Upper lobe of left lung (tissue), 6 donors: ENCODE data around the gene GCHFR. TPM values are rescaled to one million over a fixed set of nuclear protein-coding genes. Genes with fewer than 3 reads are reported as not detected.

Experiments
- ATAC-seq, 2 donors: fragments of 200-7000 bp; cut with Tn5 transposase; one replicate each; pipeline ENCODE4 v1.9.1; 2022; ENCODE audit warnings: mild to moderate bottlenecking in 2 of 2, moderate library complexity in 2 of 2; ENCODE audit not compliant: low FRiP score in 2 of 2
- DNase-seq, 2 donors: peaks; one replicate each; pipeline ENCODE4 v3.0.0-alpha.2; 2019 to 2020
- H3K27ac ChIP-seq, 4 donors: fragments of 200-600 bp; sonication (generic); one replicate each; pipeline ENCODE4 v1.5.1; 2016 to 2019
- H3K27me3 ChIP-seq, 4 donors: fragments of 200-600 bp; sonication (generic); one replicate each; pipeline ENCODE4 v1.5.1; 2017 to 2019
- H3K36me3 ChIP-seq, 4 donors: fragments of 200-600 bp; sonication (generic); one replicate each; pipeline ENCODE4 v1.5.1; 2016 to 2019
- H3K4me1 ChIP-seq, 4 donors: fragments of 200-600 bp; sonication (generic); one replicate each; pipeline ENCODE4 v1.5.1; 2018 to 2019
- H3K4me3 ChIP-seq, 4 donors: fragments of 200-600 bp; sonication (generic); one replicate each; pipeline ENCODE4 v1.5.1; 2017 to 2019; ENCODE audit warnings: mild to moderate bottlenecking in 2 of 4, moderate library complexity in 1 of 4
- H3K9me3 ChIP-seq, 4 donors: fragments of 200-600 bp; sonication (generic); one replicate each; pipeline ENCODE4 v1.5.1; 2018 to 2019
- CTCF ChIP-seq, 6 experiments: fragments of 450-650 bp in 4 of 6; fragments of 200-600 bp in 2 of 6; sonication (generic) in 2 of 6; IDR thresholded peaks; one replicate each; pipeline ENCODE4 v1.5.1; 2016 to 2019; ENCODE audit warnings: antibody characterized with exemption in 6 of 6
- EP300 ChIP-seq, 4 donors: sonication (generic); formaldehyde crosslinking; IDR thresholded peaks; one replicate each; pipeline ENCODE4 v1.5.1; 2017; ENCODE audit warnings: antibody characterized with exemption in 4 of 4, control low read depth in 2 of 4
- POLR2A ChIP-seq, 4 donors: fragments of 450-650 bp; IDR thresholded peaks; one replicate each; pipeline ENCODE4 v1.5.1; 2016 to 2017; ENCODE audit warnings: antibody characterized with exemption in 4 of 4, mild to moderate bottlenecking in 2 of 4
- POLR2AphosphoS5 ChIP-seq, 2 donors: sonication (generic); formaldehyde crosslinking; IDR thresholded peaks; one replicate each; pipeline ENCODE4 v1.5.1; 2017; ENCODE audit warnings: antibody characterized with exemption in 2 of 2
- WGBS, 2 donors: methylation state at CpG; one replicate each; pipeline ENCODE4 v1.1.5; 2017 to 2018; 5-methylcytosine and 5-hydroxymethylcytosine counted together
- total RNA-seq, 6 donors: library from RNA; depleted of rRNA in 4 of 6; stranded (reverse); fragments of >200 nt in 4 of 6; gene quantifications; one replicate each; pipeline versions ENCODE4 v1.1.0 to v1.2.1, GENCODE V29; 2016 to 2021
- donor health status: DM: no; HTN: no; CAD: no; lungs with moderate emphysema.
- donor health status: DM: no; HTN: yes; CAD: no; lungs with severe emphysema.

Gene GCHFR
- total RNA-seq, 6 donors from 2014 or later: 84.9 to 206 (median 105) TPM

DNA sequence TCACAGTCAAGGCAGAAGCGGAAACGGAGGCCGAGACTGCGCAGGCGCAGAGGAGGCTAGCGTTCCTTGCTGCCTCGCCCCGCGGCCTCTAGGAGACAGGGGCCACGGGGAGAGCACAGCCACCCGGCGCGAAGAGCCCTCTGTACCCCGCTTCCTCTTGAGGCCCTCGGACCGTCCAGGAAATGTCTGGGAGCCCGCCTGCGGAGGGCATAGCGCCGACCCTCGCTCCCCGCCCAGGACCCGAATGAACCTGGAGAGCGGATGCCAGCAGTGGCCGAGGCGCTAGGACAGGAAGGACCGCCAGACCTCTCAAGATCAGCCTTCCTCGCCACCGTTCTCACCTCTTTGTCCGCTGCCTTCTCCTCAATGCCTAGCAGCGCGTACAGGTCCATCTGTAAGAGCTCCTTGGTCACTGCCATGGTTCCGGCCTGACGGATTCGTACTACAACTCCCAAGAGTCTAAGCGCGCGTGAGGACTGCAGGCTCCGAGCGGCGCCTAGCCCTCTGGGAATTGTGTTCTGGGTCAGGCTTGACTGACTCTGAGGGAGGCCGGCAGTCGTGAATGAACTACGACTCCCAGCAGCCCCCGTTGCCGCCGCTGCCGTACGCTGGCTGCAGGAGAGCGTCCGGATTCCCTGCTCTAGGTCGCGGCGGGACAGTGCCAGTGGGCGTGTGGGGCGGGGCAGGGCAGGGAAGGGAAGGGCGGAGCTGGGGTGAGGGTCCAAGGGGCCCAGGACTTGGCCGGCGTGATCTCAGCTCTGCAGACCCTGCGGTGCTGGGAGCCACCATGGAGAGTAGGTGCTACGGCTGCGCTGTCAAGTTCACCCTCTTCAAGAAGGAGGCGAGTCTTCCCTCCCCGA is 43.4 kb downstream of the GCHFR start, which contains the start of the genes DNAJC17 and ZFYVE19:
TSS of gene DNAJC17 (minus strand) at position 446 of the 860 bp plus-strand sequence. CDS start at position 419, 27 bp downstream.
TSS of gene ZFYVE19 (plus strand) at position 62 of the 860 bp plus-strand sequence. CDS start at position 563, 501 bp downstream.
- Histone ChIP-seq H3K27ac (peak within 1 kb of the TSS; percentile 89 to 92 (median 92)), H3K27me3 (no peaks in the 10 kb centered on the region), H3K4me1 (peaks cover 6 to 37% (median 20%) of the 10 kb centered on the region in 4 donors), H3K4me3 (peak within 1 kb of the TSS; percentile 68 to 96 (median 88)), H3K9me3 (no peaks in the 10 kb centered on the region), H3K36me3 (peaks cover 0 to 29% (median 8%) of the 10 kb centered on the region in 4 donors)
- WGBS, 2 donors: 0 to 1% methylated on average over 38 to 59 of the region's 64 CpGs
- peak; percentile 99 to 100 for ATAC-seq
- TF ChIP-seq CTCF (IDR thresholded peaks at IDR 0.05) (peak in 4 of 6 experiments; percentile 25 to 38 (median 36)), POLR2AphosphoS5 (IDR thresholded peaks at IDR 0.05) (peak; percentile 46 to 71), EP300 (IDR thresholded peaks at IDR 0.05) (no peak), POLR2A (IDR thresholded peaks at IDR 0.05) (peak in 2 of 4 donors; percentile 36 to 59)
- peak; percentile 96 to 99 for DNase-seq

DNA sequence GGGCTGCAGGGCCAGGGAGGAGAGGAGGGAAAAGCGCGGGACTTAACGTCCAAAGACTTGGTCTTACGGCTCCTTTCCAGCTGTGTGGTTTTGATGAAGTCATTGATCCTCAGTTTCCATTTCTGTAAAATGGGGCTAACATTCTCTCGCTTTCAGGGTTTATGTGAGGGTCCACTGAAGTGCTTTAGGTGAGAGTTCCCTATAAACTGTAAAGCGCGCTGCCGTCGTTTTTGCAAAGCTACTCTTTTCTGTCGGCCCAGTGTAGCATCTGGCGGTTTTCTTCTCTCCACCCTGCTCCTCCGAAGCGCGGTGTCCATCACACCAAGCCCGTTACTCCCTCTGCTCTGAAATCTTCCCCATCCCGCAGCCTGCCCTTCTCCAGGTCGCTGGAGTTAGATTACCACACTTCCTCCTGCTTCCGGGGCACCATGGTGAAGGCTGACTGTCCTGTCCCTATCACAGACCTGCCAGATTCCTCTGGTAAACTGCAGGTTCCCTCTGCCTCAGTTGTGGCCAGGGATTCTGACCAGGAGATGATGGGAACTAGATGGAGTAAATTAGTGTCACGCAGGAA is 44.1 kb downstream of the GCHFR start:
- peak overlapping the region; percentile 68 to 96 (median 88) for H3K4me3 ChIP-seq
- H3K9me3 ChIP-seq: no peaks in the 10 kb centered on the region
- 13 to 62% methylated on average over 19 of the region's 19 CpGs for WGBS, 2 donors
- TF ChIP-seq CTCF (IDR thresholded peaks at IDR 0.05): no peak
- TF ChIP-seq POLR2AphosphoS5 (IDR thresholded peaks at IDR 0.05): no peak
- TF ChIP-seq POLR2A (IDR thresholded peaks at IDR 0.05): no peak
- no peak for TF ChIP-seq EP300 (IDR thresholded peaks at IDR 0.05)
- H3K4me1 ChIP-seq: peaks cover 6 to 37% (median 20%) of the 10 kb centered on the region in 4 donors
- ATAC-seq: no peak
- no peaks in the 10 kb centered on the region for H3K27me3 ChIP-seq
- no peak for DNase-seq
- peak overlapping the region in 3 of 4 donors; percentile 92 for H3K27ac ChIP-seq
- H3K36me3 ChIP-seq: peaks cover 0 to 30% (median 12%) of the 10 kb centered on the region in 4 donors

GRCh38 chr15:40808861-40809450 is 45.1 kb downstream of the GCHFR start:
- no peak overlapping the region for H3K4me3 ChIP-seq
- H3K4me1 ChIP-seq: peaks cover 6 to 37% (median 20%) of the 10 kb centered on the region in 4 donors
- TF ChIP-seq POLR2AphosphoS5 (IDR thresholded peaks at IDR 0.05) (no peak), EP300 (IDR thresholded peaks at IDR 0.05) (no peak), POLR2A (IDR thresholded peaks at IDR 0.05) (no peak), CTCF (IDR thresholded peaks at IDR 0.05) (no peak)
- ATAC-seq (no peak), DNase-seq (no peak)
- WGBS, 2 donors: 60 to 84% methylated on average over 7 to 8 of the region's 8 CpGs
- no peaks in the 10 kb centered on the region for H3K9me3 ChIP-seq
- H3K27me3 ChIP-seq: no peaks in the 10 kb centered on the region
- peaks cover 0 to 40% (median 17%) of the 10 kb centered on the region in 4 donors for H3K36me3 ChIP-seq
- no peak overlapping the region for H3K27ac ChIP-seq

GRCh38 chr15:40812721-40813425 is 49.0 kb downstream of the GCHFR start:
- whole genome bisulfite sequencing, 2 donors: 91 to 92% methylated on average over 10 to 12 of the region's 12 CpGs
- TF ChIP-seq EP300 (IDR thresholded peaks at IDR 0.05) (no peak), CTCF (IDR thresholded peaks at IDR 0.05) (no peak), POLR2AphosphoS5 (IDR thresholded peaks at IDR 0.05) (no peak), POLR2A (IDR thresholded peaks at IDR 0.05) (no peak)
- no peaks in the 10 kb centered on the region for H3K27me3 ChIP-seq
- ATAC-seq (no peak), DNase-seq (no peak)
- H3K27ac ChIP-seq: no peak overlapping the region
- H3K4me3 ChIP-seq: no peak overlapping the region
- H3K36me3 ChIP-seq: peaks cover 0 to 51% (median 20%) of the 10 kb centered on the region in 4 donors
- no peaks in the 10 kb centered on the region for H3K9me3 ChIP-seq
- peaks cover 0 to 13% (median 9%) of the 10 kb centered on the region in 4 donors for H3K4me1 ChIP-seq
